Transverse colon (tissue), 4 donors: ENCODE data around the gene PPP6R2. TPM values are rescaled to one million over a fixed set of nuclear protein-coding genes. Genes with fewer than 3 reads are reported as not detected.

Experiments
- DNase-seq: peaks from one replicate; pipeline ENCODE4 v3.0.0-alpha.2; 2019
- H3K27ac ChIP-seq, 4 donors: fragments of 200-600 bp; sonication (generic); 2 replicates each; pipeline ENCODE4 v1.5.1; 2016 to 2018; ENCODE audit warnings: inconsistent platforms in 4 of 4
- H3K27me3 ChIP-seq: fragments of 200-600 bp; sonication (generic); 2 replicates; pipeline ENCODE4 v1.5.1; 2017; ENCODE audit warnings: inconsistent platforms
- H3K36me3 ChIP-seq, 4 donors: fragments of 200-600 bp; sonication (generic); 2 replicates each; pipeline ENCODE4 v1.5.1; 2017 to 2019; ENCODE audit warnings: inconsistent platforms in 4 of 4
- H3K4me1 ChIP-seq, 4 donors: fragments of 200-600 bp; sonication (generic); 2 replicates each; pipeline ENCODE4 v1.5.1; 2017 to 2020; ENCODE audit warnings: inconsistent platforms in 4 of 4
- H3K4me3 ChIP-seq, 4 donors: fragments of 200-600 bp; sonication (generic); 1 replicate in 1 of 4; 2 replicates in 3 of 4; pipeline versions ENCODE4 v1.5.1 to v1.6.1; 2017 to 2019; ENCODE audit warnings: inconsistent platforms in 4 of 4
- H3K9me3 ChIP-seq, 2 donors: fragments of 200-600 bp; sonication (generic); 2 replicates each; pipeline ENCODE4 v1.5.1; 2017 to 2019; ENCODE audit warnings: inconsistent platforms in 2 of 2
- CTCF ChIP-seq, 5 experiments: fragments of 200-600 bp in 3 of 5; fragments of 450-650 bp in 2 of 5; sonication (generic) in 3 of 5; IDR thresholded peaks; 1 replicate in 2 of 5; 2 replicates in 3 of 5; pipeline ENCODE4 v1.5.1; 2016 to 2017; ENCODE audit warnings: antibody characterized with exemption in 5 of 5, inconsistent platforms in 3 of 5, mild to moderate bottlenecking in 2 of 5, moderate library complexity in 1 of 5
- EP300 ChIP-seq: sonication (generic); formaldehyde crosslinking; IDR thresholded peaks from one replicate; pipeline ENCODE4 v1.6.1; 2017; ENCODE audit warnings: antibody characterized with exemption, low read depth
- POLR2A ChIP-seq: fragments of 450-650 bp; IDR thresholded peaks from one replicate; pipeline ENCODE4 v1.6.1; 2016; ENCODE audit warnings: antibody characterized with exemption, mild to moderate bottlenecking, moderate library complexity
- POLR2AphosphoS5 ChIP-seq, 3 donors: sonication (generic); formaldehyde crosslinking; IDR thresholded peaks; one replicate each; pipeline ENCODE4 v1.6.1; 2016; ENCODE audit warnings: antibody characterized with exemption in 3 of 3
- WGBS, 2 donors: methylation state at CpG; one replicate each; pipeline ENCODE4 v1.1.5; 2018; ENCODE audit warnings: low coverage in 1 of 2; 5-methylcytosine and 5-hydroxymethylcytosine counted together
- in situ Hi-C, 4 donors: fragments of 200-750 bp; cut with MboI; loops; one replicate each; pipeline versions ENCODE4 v1.15.0 to v1.15.1; 2017; ENCODE audit warnings: low sequenced_read_pairs in 3 of 4, low pct_ligation_motif_present in 1 of 4, low pct_unique_long_range_greater_than_20kb in 1 of 4
- intact Hi-C: fragments of 100-400 bp; cut with DNase I; formaldehyde crosslinking; loops from one replicate; pipeline ENCODE4 v1.15.1; 2023; ENCODE audit warnings: low total_unique reads
- total RNA-seq, 4 donors: library from RNA; depleted of rRNA; stranded (reverse); fragments of >200 nt; gene quantifications; one replicate each; pipeline ENCODE4 v1.1.0, GENCODE V29; 2016

PPP6R2 gene
- total RNA-seq, 4 donors from 2014 or later = 62.1 to 151 (median 77.8) TPM

- Histone ChIP-seq H3K27me3 (no peaks in the 10 kb centered on the region), H3K4me1 (no peaks in the 10 kb centered on the region), H3K9me3 (no peaks in the 10 kb centered on the region), H3K36me3 (peaks cover 0 to 28% (median 12%) of the 10 kb centered on the region in 4 donors), H3K27ac (no peak overlapping the region), H3K4me3 (no peak overlapping the region)
- intact Hi-C loops (no loop called here), in situ Hi-C loops (no loop called here)
- 90% methylated on average over 36 of the region's 36 CpGs; no CpG with 5 or more reads in 1 of the 2 donors for WGBS, 2 donors
- DNase-seq = no peak
- TF ChIP-seq CTCF (IDR thresholded peaks at IDR 0.05) (no peak), POLR2AphosphoS5 (IDR thresholded peaks at IDR 0.05) (no peak)
These were observed 94.6 kb downstream of the PPP6R2 start for GRCh38 chr22:50437511-50438304.

GRCh38 chr22:50438305-50439275, 95.5 kb downstream of the PPP6R2 start:
- H3K27ac ChIP-seq = no peak overlapping the region
- no peaks in the 10 kb centered on the region for H3K27me3 ChIP-seq
- no peak for DNase-seq
- H3K9me3 ChIP-seq = no peaks in the 10 kb centered on the region
- in situ Hi-C loops (no loop called here), intact Hi-C loops (no loop called here)
- TF ChIP-seq POLR2AphosphoS5 (IDR thresholded peaks at IDR 0.05) = no peak
- no peak for TF ChIP-seq POLR2A
- no peak for TF ChIP-seq CTCF (IDR thresholded peaks at IDR 0.05)
- no peak for TF ChIP-seq EP300
- H3K36me3 ChIP-seq = peaks cover 0 to 25% (median 12%) of the 10 kb centered on the region in 4 donors
- H3K4me1 ChIP-seq = no peaks in the 10 kb centered on the region
- no peak overlapping the region for H3K4me3 ChIP-seq
- 87% methylated on average over 31 of the region's 34 CpGs; no CpG with 5 or more reads in 1 of the 2 donors for WGBS, 2 donors

GRCh38 chr22:50439314-50439870, 96.3 kb downstream of the PPP6R2 start:
- 83% methylated on average over 15 of the region's 17 CpGs; no CpG with 5 or more reads in 1 of the 2 donors for WGBS, 2 donors
- TF ChIP-seq POLR2A = no peak
- TF ChIP-seq CTCF (IDR thresholded peaks at IDR 0.05) = no peak
- TF ChIP-seq EP300 = no peak
- no peak for TF ChIP-seq POLR2AphosphoS5 (IDR thresholded peaks at IDR 0.05)
- DNase-seq = no peak
- H3K4me3 ChIP-seq = no peak overlapping the region
- in situ Hi-C loops = no loop called here
- no peaks in the 10 kb centered on the region for H3K27me3 ChIP-seq
- H3K4me1 ChIP-seq = peaks cover 0 to 6% (median 3%) of the 10 kb centered on the region in 4 donors
- H3K9me3 ChIP-seq = no peaks in the 10 kb centered on the region
- peaks cover 0 to 25% (median 12%) of the 10 kb centered on the region in 4 donors for H3K36me3 ChIP-seq
- H3K27ac ChIP-seq = no peak overlapping the region
- intact Hi-C loops = no loop called here

DNA sequence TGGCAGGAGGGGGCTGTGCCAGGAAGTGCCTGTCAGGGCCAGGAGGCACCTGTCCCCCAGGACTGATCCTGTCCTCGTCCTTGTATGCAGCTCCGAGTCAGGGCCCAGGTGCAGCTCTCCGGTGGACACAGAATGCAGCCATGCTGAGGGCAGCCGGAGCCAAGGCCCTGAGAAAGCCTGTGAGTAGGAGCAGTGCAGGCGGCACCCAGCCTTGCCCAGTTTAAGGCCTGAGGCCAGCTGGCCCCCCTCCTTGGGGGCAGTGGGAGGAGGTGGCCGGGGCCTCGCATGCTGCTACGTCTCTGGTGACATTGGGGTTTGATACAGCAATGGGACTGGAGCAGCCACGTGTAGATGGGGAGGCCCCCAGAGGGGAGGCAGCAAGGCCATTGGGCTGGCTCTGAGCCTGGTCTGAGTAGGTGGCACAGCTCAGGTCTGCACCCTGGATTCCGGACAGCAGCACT, 96.8 kb downstream of the PPP6R2 start:
- no peak for TF ChIP-seq EP300
- no peak for TF ChIP-seq POLR2AphosphoS5 (IDR thresholded peaks at IDR 0.05)
- no peak for TF ChIP-seq POLR2A
- no peak for TF ChIP-seq CTCF (IDR thresholded peaks at IDR 0.05)
- Histone ChIP-seq H3K4me1 (peaks cover 0 to 11% (median 8%) of the 10 kb centered on the region in 4 donors), H3K36me3 (peaks cover 0 to 25% (median 11%) of the 10 kb centered on the region in 4 donors), H3K27ac (no peak overlapping the region), H3K4me3 (no peak overlapping the region), H3K9me3 (no peaks in the 10 kb centered on the region), H3K27me3 (no peaks in the 10 kb centered on the region)
- intact Hi-C loops (no loop called here), in situ Hi-C loops (no loop called here)
- 86% methylated on average over 10 of the region's 10 CpGs; no CpG with 5 or more reads in 1 of the 2 donors for WGBS, 2 donors
- no peak for DNase-seq
